ENCODE data around the gene PHF21A. TPM values are rescaled to one million over a fixed set of nuclear protein-coding genes. Genes with fewer than 3 reads are reported as not detected.
A peak's percentile ranks its signal among the peaks of the same experiment; 100 is the strongest.

PHF21A gene
- total and polyA plus RNA-seq, 10 of the 15 experiments (the other 5 are each of a cell fraction or from before 2014, with no cell fraction given): 2.6 to 37.2 (median 16.0) TPM

GRCh38 chr11:46112961-46113607, 8.2 kb downstream of the PHF21A start (continued):
- TF ChIP-seq CEBPZ (IDR thresholded peaks at IDR 0.05; ENCODE audit: low read depth, low read length) (no peak), HCFC1 (IDR thresholded peaks at IDR 0.05; ENCODE audit: low read length) (peak; percentile 95), RAD21 (IDR thresholded peaks at IDR 0.05; ENCODE audit: insufficient read depth, low read depth, low read length) (no peak), BRCA1 (IDR thresholded peaks at IDR 0.05; ENCODE audit: low read depth, low read length) (no peak), HDAC2 (IDR thresholded peaks at IDR 0.05) (no peak), IRF3 (IDR thresholded peaks at IDR 0.05) (no peak), IKZF2 (IDR thresholded peaks at IDR 0.05) (no peak), KAT2A (conservative IDR thresholded peaks at IDR 0.05; ENCODE audit: control insufficient read depth, low read depth, low read length) (no peak), CBFB (IDR thresholded peaks at IDR 0.05; ENCODE audit: low read depth) (no peak), IKZF1 (conservative IDR thresholded peaks at IDR 0.05) (peak; percentile 89), CUX1 (IDR thresholded peaks at IDR 0.05; ENCODE audit: insufficient replicate concordance, low read depth, low read length) (no peak), ASH2L (IDR thresholded peaks at IDR 0.05; ENCODE audit: borderline replicate concordance, low read depth) (no peak), POLR2AphosphoS2 (IDR thresholded peaks at IDR 0.05; ENCODE audit: low read depth, low read length) (no peak), MTA3 (IDR thresholded peaks at IDR 0.05; ENCODE audit: borderline replicate concordance, low read length) (no peak), CTCF (IDR thresholded peaks at IDR 0.05 in 2 of 3, conservative IDR thresholded peaks at IDR 0.05 in 1 of 3; ENCODE audit: control insufficient read depth in 2 of 3, extremely low read depth in 1 of 3, insufficient read depth in 1 of 3, low read depth in 3 of 3, low read length in 3 of 3) (no peak), BHLHE40 (IDR thresholded peaks at IDR 0.05; ENCODE audit: borderline replicate concordance in 1 of 2, low read depth in 2 of 2, low read length in 1 of 2) (no peak)

Measured in GM12878 (cell line).